Ecto neural progenitor cell (in vitro differentiated cells): ENCODE data around the gene PSENEN.
"Not testable (repeated sequence)": the region's sequence is repeated elsewhere in the genome, so short reads cannot be mapped to it uniquely, and the experiment has no call there.

Experiments used
- DNase-seq: peaks from one replicate; pipeline ENCODE4 v3.0.0-alpha.2; 2018; ENCODE audit warnings: low spot score

Gene PSENEN

GRCh38 chr19:35752746-35753350 lies 7.4 kb downstream of the PSENEN start:
- DNase-seq, result no peak

DNA sequence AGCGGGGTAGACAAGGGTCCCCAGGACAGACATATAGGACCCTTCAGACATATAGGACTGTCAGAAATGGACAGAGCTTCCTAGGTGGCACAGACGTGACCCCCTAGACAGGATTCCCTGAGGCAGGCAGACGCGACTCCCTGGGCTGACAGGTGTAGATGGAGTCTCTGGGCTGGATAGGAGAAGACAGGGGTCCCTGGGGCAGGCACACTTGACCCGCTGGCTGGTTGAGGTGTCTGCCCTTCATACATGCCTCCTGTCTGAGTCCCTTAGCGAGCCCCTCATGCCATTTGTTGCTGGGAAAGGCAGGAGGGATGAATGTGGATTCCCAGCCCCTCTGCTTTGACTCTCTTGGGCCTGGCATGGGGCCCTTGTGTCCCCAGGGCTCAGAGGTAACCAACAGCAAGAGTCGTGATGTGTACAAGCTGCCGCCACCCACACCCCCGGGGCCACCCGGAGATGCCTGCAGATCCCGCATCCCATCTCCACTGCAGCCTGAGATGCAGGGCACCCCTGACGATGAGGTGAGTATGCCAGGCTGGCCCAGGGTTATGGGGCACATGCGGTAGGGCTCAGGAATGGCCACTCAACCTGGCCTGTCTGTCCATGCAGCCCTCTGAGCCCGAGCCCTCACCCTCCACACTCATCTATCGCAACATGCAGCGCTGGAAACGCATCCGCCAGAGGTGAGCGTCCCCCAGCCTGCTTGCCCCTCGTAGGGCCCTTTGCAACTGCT lies 8.4 kb downstream of the PSENEN start:
- DNase-seq, result no peak

GRCh38 chr19:35754370-35755130 lies 9.1 kb downstream of the PSENEN start:
- no peak for DNase-seq

DNA sequence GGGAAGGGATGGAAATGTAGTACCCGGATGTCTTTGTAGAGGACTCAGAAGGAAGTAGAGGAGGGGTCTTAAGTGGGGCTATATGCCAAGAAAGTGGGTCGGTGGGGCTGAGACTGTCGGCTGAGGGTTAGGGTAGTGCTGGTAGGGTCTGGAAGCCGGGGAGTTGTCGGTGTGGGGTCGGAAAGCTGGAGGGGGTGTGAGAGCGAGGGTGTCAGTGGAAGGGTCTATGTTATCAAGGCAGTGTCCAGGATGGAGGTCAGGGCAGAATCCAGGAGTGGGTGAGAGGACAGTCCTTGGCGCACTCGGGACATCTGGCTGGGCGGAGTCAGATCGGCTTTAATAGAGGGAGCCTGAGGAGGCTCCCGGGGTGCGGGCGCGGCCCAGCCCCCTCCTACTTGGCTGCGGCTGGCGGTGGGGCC lies 9.7 kb downstream of the PSENEN start:
- DNase-seq, result no peak

GRCh38 chr19:35755550-35756376 lies 10.3 kb downstream of the PSENEN start:
- no peak for DNase-seq

GRCh38 chr19:35756377-35757230 lies 11.2 kb downstream of the PSENEN start, which contains the start of gene HSPB6:
Gene HSPB6, minus strand, starts transcription at chr19:35757029. Its CDS starts 21 bp downstream, at chr19:35757008.
- no peak for DNase-seq

DNA sequence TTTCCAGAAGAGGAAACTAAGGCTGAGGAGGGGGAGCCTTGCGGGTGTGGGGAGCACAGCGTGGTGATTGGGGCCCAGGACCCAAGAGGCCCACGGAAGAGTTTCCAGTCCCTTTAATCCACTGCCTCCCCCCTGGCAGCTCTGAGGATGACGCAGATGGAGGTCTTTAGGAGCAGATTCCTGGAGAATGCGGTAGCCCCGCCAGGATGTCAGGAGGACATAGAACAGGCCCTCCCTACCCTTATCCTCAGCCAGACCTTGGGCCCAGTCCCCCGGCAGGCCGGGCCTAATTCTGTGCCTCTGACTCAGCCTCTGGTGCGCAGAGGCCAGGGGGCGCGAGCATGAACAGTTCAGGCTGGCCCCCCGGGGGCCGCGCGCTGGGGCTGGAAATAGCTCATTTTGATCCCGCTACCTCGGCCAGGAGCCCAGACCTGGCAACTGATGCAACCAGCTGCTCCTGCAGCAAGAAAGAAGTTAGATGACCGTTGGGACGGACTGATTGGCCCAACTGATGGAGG lies 11.8 kb downstream of the PSENEN start:
- peak; percentile 76 for DNase-seq

- peak; percentile 99 for DNase-seq
These were observed 12.5 kb downstream of the PSENEN start, which contains the start of gene PROSER3 for GRCh38 chr19:35757749-35758608. Gene PROSER3, plus strand, starts transcription at chr19:35758176. Its CDS starts 40 bp downstream, at chr19:35758216.

DNA sequence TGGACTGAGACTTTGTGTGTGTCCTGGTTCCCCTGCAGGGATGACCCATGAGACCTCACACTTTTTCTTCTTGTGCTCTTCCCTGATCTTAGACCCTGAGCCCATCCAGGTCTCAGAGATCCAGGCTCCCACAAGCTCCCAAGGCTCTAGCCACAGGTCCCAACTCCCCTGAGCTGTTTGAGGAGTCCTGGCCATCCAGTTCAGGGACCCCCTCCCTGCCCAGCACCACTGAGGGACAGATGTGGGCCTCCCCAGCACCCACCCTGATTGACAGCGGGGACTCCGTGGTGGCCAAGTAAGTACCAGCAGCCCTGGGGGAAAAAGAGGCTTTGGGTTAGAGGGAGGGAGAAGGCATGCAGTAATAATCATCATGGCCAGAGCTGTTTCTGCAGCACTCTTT lies 14.2 kb downstream of the PSENEN start:
- DNase-seq, result no peak

GRCh38 chr19:35760711-35761349 lies 15.4 kb downstream of the PSENEN start:
- no peak for DNase-seq

DNA sequence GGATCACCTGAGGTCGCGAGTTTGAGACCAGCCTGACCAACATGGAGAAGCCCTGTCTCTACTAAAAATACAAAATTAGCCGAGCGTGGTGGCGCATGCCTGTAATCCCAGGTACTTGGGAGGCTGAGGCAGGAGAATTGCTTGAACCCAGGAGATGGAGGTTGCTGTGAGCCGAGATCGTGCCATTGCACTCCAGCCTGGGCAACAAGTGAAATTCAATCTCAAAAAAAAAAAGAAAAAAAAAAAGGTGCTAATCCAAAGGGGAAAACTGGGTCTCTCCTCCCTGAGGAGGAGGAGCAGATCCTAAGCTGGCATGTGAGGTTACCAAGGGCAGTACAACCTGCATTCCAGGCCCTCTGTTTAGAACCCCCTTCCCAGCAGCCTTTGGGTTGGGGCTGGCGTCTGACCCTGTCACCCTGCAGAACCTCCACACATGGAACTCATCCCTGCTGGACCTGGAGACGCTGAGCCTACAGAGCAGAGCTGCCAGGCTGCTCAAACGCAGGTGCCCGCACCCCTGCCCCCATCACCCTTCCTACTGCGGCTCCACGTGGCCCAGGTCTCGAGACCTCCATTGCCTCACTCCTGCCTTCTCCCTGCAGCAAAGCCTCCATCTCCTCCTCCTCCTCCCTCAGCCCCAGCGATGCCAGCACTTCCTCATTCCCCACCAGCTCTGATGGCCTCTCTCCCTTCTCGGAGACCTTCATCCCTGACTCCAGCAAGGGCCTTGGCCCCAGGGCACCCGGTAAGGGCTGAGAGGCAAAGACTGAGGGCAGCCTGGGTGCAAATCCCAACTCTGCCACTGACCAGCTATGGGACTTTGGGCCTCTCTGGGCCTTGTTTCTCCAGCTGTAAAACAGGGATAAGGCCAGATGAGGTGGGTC lies 19.2 kb downstream of the PSENEN start:
- no peak for DNase-seq

DNA sequence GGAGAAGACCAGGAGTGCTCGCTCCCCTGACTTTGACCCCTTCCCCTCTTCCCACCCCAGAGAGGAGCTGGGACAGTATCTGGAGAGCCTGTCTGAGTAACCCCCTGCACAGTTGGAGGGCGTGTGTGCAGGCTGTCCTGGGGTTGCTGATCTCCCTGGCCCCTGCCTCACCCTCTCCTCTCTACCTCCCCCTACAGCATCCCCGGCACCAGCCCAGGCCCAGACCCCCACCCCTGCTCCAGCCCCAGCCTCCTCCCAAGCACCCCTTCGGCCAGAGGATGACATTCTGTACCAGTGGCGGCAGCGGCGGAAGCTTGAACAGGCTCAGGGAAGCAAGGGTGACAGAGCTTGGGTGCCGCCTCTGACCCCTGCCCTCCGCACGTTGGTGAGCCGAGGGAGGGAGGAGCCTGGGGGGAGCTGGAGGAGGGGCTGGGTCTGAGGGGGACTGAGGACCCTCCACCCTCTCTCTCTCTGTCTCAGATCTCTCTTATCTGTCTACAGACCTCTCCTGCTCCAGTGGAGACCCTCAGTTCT lies 21.2 kb downstream of the PSENEN start:
- DNase-seq, result peak; percentile 43

- peak; percentile 77 for DNase-seq
These were observed 22.0 kb downstream of the PSENEN start for GRCh38 chr19:35767288-35768081.

- DNase-seq, result no peak
These were observed 22.6 kb downstream of the PSENEN start for GRCh38 chr19:35768082-35768421.

DNA sequence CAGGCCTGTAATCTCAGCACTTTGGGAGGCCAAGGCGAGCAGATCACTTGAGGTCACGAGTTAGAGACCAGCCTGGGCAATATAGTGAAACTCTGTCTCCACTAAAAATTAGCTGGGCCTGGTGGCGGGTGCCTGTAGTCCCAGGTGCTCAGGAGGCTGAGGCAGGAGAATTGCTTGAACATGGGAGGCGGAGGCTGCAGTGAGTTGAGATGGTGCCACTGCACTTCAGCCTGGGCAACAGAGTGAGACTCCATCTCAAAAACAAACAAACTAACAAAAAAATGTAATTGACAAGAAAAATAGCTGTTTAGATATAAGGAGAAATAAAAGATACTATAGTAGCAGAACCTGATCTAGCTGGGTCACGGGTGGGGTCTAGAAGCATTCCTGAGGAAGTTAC lies 26.9 kb downstream of the PSENEN start:
- not testable (repeated sequence) for DNase-seq

DNA sequence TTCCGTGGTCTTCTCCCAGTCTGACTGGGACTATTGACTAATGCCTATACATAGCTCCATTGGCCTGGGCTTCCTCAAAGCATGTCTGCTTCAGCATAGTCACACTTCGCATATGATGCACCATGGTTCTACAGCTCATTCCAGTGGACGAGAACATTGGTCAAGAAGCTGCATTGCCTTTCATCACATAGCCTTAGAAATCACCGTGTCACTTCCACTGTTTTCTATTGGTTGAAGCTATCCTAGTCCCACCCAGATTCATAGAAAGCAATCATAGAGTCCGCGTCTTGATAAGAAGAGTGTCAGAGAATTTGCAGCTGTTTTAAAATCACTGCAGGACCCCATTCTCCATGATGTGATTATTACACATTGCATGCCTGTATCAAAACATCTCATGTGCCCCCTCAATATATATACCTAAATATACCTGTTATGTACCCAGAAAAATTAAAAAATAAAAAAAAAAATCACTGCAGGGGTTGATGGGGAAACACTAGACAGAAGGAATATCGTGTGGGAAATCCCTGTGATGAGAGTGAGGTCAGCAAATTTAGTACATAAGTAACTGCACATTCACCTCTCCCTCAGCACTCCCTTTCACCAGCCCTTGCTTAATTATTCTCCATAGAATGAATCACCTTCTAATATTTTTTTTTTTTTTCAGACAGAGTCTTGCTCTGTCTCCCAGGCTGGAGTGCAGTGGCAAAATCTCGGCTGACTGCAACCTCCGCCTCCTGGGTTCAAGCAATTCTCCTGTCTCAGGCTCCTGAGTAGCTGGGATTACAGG lies 27.8 kb downstream of the PSENEN start:
- no peak for DNase-seq
